ENCODE measurements around the gene MVK. TPM values are rescaled to one million over a fixed set of nuclear protein-coding genes. Genes with fewer than 3 reads are reported as not detected.

The MVK gene
- total RNA-seq, 2 donors from 2014 or later, result 8.6 to 12.2 TPM

GRCh38 chr12:109577311-109577710 is 3.7 kb downstream of the MVK start:
- H3K4me3 ChIP-seq, result no peak overlapping the region
- intact Hi-C loops (cut with DNase I), result loop anchor here (10.0 kb wide), 1 partner anchor 277 kb away; no protein-coding TSS in a partner anchor
- DNase-seq (no peak), ATAC-seq (no peak)
- TF ChIP-seq POLR2A (IDR thresholded peaks at IDR 0.05), result no peak
- TF ChIP-seq CTCF (IDR thresholded peaks at IDR 0.05), result no peak
- H3K36me3 ChIP-seq (replicated peaks in 1 of 2; ENCODE audit: insufficient read depth in 1 of 2, low read depth in 2 of 2), result peaks cover 0 to 2% of the 10 kb centered on the region in 2 donors
- no peaks in the 10 kb centered on the region for H3K27me3 ChIP-seq
- WGBS, 2 donors, result 86 to 89% methylated on average over 1 of the region's 1 CpG
- H3K4me1 ChIP-seq, result peaks cover 25% of the 10 kb centered on the region
- H3K27ac ChIP-seq, result no peak overlapping the region
- no peaks in the 10 kb centered on the region for H3K9me3 ChIP-seq

- H3K9me3 ChIP-seq, result no peaks in the 10 kb centered on the region
- H3K27me3 ChIP-seq, result no peaks in the 10 kb centered on the region
- ATAC-seq (no peak), DNase-seq (no peak)
- TF ChIP-seq POLR2A (IDR thresholded peaks at IDR 0.05), result no peak
- no peak for TF ChIP-seq CTCF (IDR thresholded peaks at IDR 0.05)
- no peak overlapping the region for H3K4me3 ChIP-seq
- H3K4me1 ChIP-seq, result peaks cover 18% of the 10 kb centered on the region
- WGBS, 2 donors, result 74 to 78% methylated on average over 8 of the region's 8 CpGs
- no peak overlapping the region for H3K27ac ChIP-seq
- H3K36me3 ChIP-seq (replicated peaks in 1 of 2; ENCODE audit: insufficient read depth in 1 of 2, low read depth in 2 of 2), result peaks cover 0 to 2% of the 10 kb centered on the region in 2 donors
- intact Hi-C loops (cut with DNase I), result loop anchor here (10.0 kb wide), 1 partner anchor 276 kb away; no protein-coding TSS in a partner anchor
Measured at GRCh38 chr12:109578330-109578927, 4.8 kb downstream of the MVK start.

- Histone ChIP-seq H3K9me3 (no peaks in the 10 kb centered on the region), H3K4me3 (no peak overlapping the region), H3K36me3 (replicated peaks in 1 of 2; ENCODE audit: insufficient read depth in 1 of 2, low read depth in 2 of 2) (peaks cover 0 to 2% of the 10 kb centered on the region in 2 donors), H3K27me3 (no peaks in the 10 kb centered on the region), H3K27ac (no peak overlapping the region), H3K4me1 (peaks cover 11% of the 10 kb centered on the region)
- no peak for ATAC-seq
- DNase-seq, result no peak
- WGBS, 2 donors, result 73 to 80% methylated on average over 7 of the region's 7 CpGs
- TF ChIP-seq CTCF (IDR thresholded peaks at IDR 0.05) (no peak), POLR2A (IDR thresholded peaks at IDR 0.05) (no peak)
- intact Hi-C loops (cut with DNase I), result loop anchor here (10.0 kb wide), 1 partner anchor 275 kb away; no protein-coding TSS in a partner anchor
Measured at GRCh38 chr12:109579639-109580038, 6.0 kb downstream of the MVK start.

GRCh38 chr12:109580272-109580671 is 6.7 kb downstream of the MVK start:
- Histone ChIP-seq H3K36me3 (replicated peaks in 1 of 2; ENCODE audit: insufficient read depth in 1 of 2, low read depth in 2 of 2) (peaks cover 0 to 2% of the 10 kb centered on the region in 2 donors), H3K9me3 (no peaks in the 10 kb centered on the region), H3K27ac (no peak overlapping the region), H3K27me3 (no peaks in the 10 kb centered on the region), H3K4me3 (no peak overlapping the region), H3K4me1 (peaks cover 5% of the 10 kb centered on the region)
- ATAC-seq, result no peak
- intact Hi-C loops (cut with DNase I), result no loop called here
- DNase-seq, result no peak
- TF ChIP-seq POLR2A (IDR thresholded peaks at IDR 0.05), result no peak
- no peak for TF ChIP-seq CTCF (IDR thresholded peaks at IDR 0.05)
- 81 to 86% methylated on average over 8 of the region's 8 CpGs for whole genome bisulfite sequencing, 2 donors

All from body of pancreas (tissue), 4 donors.